SKM-1 treated with dmso at 0.1 percent for 144 hours (cell line): ENCODE data around the gene PRKCB.
"Not testable (repeated sequence)": the region's sequence is repeated elsewhere in the genome, so short reads cannot be mapped to it uniquely, and the experiment has no call there.

Experiments used
- DNase-seq: peaks from one replicate; lab custom pipeline; 2025; ENCODE audit not compliant: unreplicated experiment; lab: John Stamatoyannopoulos, UW

Gene PRKCB

DNA sequence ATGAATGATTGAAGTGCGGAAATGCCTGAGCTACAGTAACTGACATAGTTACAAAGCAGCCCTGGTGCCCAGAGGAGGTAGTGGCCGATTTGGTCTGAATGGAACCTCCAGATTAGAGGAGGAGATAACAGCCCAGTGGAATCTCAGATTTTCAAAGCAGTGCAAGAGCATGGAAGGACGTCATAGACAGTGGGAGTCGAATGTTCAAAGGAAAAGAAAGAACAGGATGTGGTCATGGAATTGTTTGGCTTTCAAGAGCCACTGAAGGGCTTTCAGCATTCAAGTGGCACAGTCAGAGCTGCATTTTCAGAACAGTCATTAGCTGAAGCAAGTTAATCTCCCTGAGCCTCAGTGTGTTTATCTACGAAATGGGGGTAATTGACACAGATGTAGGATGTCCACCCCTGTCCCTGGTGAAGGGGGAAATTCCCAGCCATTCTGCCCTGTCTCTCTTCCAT, 315.7 kb downstream of the PRKCB start:
- no peak for DNase-seq

DNA sequence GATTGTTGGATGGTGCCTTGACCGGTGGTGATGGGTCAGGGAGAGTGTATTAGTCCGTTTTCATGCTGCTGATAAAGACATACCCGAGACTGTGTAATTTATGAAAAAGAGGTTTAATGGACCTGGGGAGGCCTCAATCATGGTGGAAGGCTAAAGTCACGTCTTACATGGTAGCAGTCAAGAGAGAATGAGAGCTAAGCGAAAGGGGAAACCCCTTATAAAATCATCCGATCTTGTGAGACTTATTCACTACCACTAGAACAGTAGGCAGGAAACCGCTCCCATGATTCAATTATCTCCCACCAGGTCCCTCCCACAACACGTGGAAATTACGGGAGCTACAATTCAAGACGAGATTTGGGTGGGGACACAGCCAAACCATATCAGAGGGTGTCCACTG, 316.3 kb downstream of the PRKCB start:
- DNase-seq = not testable (repeated sequence)

GRCh38 chr16:24152826-24153225, 317.0 kb downstream of the PRKCB start:
- no peak for DNase-seq

DNA sequence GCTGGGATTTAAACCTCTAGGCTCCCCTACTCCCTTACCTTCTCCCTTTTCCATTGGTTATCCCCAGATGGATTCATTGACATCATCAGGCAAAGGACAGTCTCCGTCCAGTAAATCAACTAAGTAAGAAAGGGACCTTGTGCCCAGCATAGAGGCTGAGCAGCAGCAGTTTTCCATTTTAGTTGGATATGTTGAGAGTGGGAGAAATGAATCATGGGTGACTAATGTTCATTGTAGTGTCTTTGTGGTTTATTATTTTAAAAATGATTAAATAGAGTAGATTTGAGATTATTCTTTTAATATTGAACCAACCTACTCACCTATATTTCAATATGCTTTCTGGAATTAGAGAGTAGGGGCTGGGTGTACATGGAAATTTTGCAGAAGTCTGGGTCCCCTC, 321.0 kb downstream of the PRKCB start:
- DNase-seq = no peak

DNA sequence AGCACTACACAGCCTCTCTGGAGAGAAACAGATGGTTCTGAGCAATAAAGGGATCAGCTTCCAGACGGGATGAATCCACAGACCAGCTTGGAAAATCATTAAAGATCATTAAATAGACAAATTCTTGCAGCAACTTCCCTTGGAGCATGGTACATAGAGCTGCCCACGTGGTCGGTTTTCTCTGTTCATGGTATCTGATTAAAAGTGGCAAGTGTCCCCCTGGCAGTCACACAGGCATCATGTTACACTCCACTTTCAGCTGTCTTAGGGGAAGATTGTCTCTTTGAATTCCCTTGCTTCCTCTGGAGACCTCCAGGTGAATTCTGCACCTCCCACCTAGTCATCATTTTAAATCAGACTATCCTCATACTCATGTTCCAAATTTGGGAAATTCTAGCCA, 328.2 kb downstream of the PRKCB start:
- DNase-seq = no peak

DNA sequence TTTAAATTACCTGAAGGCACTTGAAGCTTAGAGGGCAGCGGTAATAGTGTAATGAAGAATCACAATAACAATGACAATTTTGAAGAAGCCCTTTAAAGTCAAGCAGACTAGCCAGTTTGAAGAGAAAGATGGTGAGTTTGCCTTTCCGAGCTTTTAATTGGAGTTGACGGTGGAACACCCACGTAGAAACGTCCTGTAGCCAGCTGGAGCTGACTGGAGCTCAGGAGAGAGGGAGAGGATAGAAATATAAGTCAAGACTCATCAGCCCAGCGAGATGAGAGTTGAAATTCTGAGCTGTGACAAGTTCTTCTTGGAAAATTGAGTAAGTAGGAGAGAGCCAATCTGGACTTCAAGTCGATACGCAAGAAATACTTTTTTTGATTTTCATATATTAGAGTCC, 328.6 kb downstream of the PRKCB start:
- DNase-seq = no peak

DNA sequence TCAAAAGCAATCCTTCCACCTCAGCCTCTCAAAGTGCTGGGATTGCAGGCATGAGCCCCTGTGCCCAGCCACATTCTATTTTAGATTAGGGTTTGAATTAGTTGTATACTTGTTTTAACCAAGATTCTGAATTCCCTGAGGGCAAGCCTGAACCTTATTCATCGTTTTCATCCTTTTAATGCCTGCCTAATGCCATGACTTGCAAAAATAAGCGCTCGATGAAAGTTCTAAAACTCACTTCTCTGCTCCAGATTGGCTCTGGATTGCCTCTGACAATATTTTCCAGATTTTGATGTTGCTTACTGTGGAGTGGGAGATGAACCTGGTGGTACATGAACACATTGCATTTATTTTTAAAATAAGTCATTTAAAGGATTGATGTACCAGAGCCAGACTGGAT, 329.5 kb downstream of the PRKCB start:
- no peak for DNase-seq

DNA sequence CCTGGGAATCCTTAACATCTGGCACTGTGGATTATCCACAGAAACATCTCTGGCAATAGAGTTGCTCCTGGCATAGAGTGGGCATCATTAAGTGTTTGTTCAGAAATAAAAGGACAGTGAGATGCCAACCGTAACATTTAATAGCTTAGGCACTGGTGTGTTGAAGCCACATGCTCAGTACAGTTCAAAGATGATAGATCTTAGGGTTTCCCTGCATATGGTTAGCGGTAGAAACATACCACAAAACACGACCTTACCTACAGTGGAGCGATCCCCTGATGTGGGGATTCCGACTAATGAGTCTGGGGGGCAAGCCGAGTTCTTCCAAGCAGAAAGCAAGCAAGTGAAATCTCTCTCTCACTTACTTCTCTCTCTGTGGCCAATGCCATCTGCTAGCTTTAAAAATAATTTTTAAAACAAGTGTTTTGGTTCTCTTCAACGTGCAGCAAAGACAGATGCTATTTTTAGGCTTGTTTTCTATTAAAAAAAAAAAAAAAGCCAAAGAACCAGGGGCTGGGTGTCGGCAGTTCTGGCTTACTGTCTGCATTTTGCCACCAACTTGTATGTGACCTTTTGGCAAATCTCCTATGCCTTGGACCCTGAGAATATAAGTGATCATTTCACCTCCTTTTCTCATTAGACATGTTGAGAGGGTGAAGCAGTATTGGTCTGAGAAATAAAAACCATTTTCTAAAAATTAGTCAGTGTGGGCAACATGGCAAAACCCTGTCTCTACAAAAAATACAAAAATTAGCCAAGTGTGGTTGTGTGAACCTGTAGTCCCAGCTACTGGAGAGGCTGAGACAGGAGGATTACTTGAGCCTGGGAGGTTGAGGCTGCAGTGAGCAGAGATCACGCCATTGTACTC, 331.1 kb downstream of the PRKCB start:
- DNase-seq = no peak

DNA sequence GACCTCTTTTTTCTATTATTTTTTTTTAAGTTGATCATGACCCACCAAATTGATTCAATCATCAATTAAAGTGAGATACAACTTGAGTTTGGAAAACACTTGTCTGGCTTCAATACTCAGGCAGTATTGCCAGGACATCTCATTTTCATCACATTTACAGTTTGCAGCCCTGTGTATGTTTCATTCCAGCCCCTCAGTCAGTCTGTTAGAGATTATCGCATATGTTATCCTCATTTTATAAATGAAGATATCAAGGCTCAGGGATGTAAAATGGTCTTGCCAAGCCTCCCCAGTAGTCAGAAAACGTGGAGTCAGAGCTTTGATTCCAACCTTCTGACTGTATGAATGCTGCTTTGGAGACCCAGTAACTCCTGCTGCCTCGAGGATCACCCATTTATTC, 333.1 kb downstream of the PRKCB start:
- DNase-seq = no peak

GRCh38 chr16:24170407-24170806, 334.6 kb downstream of the PRKCB start:
- no peak for DNase-seq

DNA sequence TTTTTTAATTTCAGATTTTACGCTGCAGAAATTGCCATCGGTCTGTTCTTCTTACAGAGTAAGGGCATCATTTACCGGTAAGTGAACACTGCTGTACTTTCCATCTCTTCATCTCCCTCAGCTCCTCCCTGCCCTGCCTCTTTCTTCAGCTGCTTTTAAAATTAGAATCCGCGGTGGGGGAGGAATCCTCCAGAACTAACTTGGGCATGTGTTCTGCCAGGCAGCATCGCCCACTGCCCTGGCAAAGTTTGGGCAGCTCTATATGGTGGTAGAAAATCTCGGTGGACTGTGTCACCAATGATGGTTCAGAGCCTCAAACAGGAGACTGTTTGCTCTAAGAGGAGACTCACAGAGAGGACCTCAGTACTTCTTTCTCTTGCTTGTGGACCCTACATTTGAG, 338.7 kb downstream of the PRKCB start:
- no peak for DNase-seq

GRCh38 chr16:24174957-24175356, 339.2 kb downstream of the PRKCB start:
- no peak for DNase-seq

- DNase-seq = no peak
Observed at GRCh38 chr16:24178496-24178895, 342.7 kb downstream of the PRKCB start.

DNA sequence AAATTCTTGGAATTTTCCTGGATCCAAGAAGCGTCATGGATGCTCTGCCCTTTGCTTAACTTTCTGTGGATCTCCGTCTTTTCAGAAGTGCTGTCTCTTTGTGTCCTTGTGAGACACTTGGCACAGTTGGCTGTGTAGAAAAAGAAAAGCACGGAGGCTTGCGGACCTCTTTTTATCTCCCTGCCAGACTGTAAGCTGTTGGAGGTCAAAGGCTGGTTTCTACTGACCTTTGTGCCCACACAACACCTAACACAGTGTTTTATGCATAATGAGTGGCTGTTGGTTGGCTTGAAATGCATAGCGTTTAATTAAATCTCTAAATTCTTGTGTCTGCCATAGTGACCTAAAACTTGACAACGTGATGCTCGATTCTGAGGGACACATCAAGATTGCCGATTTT, 344.7 kb downstream of the PRKCB start:
- no peak for DNase-seq

DNA sequence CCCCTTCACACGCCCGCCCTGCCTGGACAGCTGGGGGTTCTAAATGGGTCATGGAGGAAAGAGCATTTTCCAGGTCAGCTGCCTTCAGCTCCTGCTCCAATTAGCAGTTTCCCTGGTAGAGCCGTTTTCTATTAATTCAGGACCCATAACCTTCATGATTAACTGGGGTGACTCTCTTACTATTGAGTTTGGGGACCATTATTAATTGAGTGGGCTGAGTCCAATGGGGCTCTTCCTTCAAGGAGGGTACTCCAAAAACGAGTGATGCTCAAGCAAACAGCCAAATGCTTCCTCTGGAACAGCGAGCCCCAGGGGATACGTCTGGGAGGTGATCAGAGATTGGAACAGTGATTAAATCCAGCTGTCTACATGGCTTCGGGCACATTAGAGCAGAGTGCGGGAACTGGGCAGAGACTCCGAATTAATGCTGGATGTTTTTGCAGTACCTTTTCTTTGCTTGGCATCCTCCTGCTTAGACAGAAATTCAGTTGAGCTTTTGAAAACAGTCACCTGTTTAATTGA, 352.3 kb downstream of the PRKCB start:
- no peak for DNase-seq

DNA sequence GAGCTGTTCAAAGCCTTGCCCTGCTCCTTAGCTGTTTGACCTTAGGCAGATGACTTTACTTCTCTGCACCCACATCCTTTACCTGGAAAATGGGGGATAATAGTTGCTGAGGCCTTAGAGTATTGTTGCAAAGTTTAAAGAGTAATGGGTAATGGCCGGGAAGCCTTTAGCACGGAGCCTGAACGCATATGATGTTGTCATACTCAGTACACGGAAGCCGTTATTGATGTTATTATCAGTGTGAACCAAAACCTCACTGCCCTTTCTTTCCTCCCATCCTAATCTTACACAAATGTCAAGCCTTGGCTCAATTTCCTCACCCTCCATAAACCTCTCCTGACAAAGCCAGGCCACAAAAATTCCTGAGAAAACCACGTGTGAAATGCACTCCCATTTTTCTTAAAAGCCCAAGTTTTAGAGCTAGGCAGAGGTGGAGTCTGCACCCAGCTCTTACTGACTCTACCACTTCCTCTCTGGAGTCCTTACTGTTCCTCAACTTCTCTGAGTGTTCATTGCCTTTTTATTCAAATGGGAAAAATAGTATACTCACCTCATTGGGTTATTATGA, 353.1 kb downstream of the PRKCB start:
- no peak for DNase-seq

DNA sequence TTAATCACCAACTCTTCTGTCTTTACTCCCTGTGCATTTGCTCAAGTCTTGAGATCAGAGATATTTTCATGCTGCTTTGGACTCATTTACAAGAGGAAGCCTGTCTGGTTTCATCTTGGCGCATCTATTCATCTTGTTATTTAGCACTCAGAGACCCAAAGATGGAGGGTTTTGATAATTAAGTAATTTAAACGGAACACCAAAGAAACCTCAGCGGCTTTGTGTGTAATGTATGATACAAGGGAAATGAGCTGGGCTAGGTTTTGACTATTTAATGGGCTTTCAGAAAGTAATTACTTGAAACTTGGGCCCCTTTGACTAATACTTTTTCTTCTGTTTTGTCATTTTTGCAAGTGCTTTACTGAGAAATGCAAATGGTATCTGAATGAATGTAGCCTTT, 354.2 kb downstream of the PRKCB start:
- DNase-seq = no peak

DNA sequence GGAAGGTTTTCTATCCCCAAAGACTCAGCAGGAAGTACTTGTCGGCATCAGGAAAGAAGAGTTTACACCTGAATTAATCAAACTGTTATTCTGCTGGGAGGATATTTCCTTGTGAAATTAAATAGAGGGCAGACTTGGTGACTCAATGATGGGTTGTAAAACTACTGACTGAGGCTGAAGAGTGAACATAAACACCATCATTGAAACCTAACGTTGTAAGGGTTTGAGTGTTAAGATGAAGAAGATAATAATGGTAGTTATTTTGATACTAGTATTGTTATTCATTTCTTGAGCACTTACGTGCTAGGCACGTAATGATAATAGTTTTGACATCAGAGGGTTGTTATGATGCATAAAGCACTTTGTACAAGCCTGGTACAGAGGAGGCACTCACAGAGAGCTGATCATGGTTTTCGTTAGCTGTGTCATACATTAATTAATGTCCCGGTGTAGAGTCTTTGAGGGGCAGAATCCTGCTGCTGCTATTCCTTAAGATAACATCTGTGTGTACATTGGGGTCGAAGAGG, 356.2 kb downstream of the PRKCB start:
- DNase-seq = no peak

DNA sequence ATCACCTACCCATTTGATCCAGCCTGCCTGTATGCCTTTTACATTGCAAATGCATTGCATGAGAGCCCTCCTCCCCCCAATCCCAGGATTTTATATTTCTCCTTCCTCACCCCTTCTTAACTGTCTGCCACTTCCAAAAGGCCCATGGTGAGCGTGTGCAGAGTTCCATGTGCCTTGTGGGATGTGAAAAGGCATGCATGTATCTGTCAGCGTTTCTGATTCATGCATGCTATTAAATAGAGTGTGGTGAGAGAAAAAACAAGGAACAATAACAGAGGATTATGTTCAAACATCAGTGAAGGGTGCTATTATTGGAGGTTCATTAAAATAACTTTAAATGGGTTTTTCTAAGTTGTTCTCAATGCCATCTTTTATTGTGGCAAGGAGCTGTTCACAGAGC, 359.4 kb downstream of the PRKCB start:
- DNase-seq = no peak

DNA sequence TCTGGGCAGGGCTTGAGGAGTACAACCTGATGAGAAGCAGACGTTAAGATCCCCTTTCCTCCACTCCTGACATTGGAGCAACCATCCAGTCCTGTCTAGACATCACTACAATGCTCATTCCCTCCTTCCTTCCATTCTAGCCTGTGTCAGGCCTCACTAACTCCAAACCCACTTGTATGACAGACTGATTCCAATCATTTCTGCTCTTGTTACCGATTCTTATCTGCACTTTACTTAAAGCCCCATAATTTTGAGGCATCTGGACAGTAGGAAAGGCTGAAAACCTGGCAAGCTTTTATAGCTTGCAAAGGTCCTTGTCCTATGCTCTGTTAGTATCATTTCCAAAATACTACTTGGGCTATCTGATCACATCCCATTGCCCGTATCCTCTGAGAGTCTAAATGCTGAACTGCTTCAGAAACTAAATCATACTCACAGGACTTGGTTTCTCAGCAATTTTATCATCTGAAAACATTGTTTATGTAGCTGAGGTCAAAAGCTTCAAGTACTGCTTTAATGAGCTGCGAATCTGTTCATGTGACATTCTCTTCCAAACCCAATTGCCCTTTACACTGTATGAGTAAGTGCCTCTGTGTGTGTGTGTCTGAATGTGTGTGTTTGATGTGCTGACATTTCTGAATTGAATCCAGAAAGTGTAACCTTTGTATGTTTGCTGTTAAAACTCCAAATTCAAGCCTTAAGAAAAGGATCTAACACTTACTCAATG, 363.2 kb downstream of the PRKCB start:
- no peak for DNase-seq

- no peak for DNase-seq
Observed at GRCh38 chr16:24203675-24204074, 367.9 kb downstream of the PRKCB start.
